HG03095 (cell line): ENCODE measurements around the gene PRODH.
A peak's percentile ranks its signal among the peaks of the same experiment; 100 is the strongest.
"Not testable (repeated sequence)": the region's sequence is repeated elsewhere in the genome, so short reads cannot be mapped to it uniquely, and the experiment has no call there.

Experiments used
- ATAC-seq: cut with Tn5 transposase; IDR thresholded peaks from one replicate; pipeline ENCODE4 v1.9.1; 2021; ENCODE audit warnings: moderate library complexity; ENCODE audit not compliant: unreplicated experiment

PRODH gene

GRCh38 chr22:18911535-18911934, 24.6 kb downstream of the PRODH start:
- ATAC-seq = not testable (repeated sequence)

GRCh38 chr22:18909556-18909955, 26.5 kb downstream of the PRODH start:
- no peak for ATAC-seq

- no peak for ATAC-seq
Measured at GRCh38 chr22:18906896-18907295, 29.2 kb downstream of the PRODH start.

DNA sequence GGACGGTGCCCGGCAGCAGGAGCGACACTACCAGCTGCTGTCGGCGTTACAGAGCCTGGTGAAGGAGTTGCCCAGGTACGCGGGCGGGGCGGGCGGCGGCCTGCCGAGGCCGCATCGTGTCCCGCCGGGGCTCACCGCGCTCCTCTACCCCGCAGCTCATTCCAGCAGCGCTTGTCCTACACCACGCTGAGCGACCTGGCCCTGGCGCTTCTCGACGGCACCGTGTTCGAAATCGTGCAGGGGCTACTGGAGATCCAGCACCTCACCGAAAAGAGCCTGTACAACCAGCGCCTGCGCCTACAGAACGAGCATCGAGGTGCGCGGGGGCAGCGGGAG, 29.7 kb downstream of the PRODH start:
- ATAC-seq = not testable (repeated sequence)

DNA sequence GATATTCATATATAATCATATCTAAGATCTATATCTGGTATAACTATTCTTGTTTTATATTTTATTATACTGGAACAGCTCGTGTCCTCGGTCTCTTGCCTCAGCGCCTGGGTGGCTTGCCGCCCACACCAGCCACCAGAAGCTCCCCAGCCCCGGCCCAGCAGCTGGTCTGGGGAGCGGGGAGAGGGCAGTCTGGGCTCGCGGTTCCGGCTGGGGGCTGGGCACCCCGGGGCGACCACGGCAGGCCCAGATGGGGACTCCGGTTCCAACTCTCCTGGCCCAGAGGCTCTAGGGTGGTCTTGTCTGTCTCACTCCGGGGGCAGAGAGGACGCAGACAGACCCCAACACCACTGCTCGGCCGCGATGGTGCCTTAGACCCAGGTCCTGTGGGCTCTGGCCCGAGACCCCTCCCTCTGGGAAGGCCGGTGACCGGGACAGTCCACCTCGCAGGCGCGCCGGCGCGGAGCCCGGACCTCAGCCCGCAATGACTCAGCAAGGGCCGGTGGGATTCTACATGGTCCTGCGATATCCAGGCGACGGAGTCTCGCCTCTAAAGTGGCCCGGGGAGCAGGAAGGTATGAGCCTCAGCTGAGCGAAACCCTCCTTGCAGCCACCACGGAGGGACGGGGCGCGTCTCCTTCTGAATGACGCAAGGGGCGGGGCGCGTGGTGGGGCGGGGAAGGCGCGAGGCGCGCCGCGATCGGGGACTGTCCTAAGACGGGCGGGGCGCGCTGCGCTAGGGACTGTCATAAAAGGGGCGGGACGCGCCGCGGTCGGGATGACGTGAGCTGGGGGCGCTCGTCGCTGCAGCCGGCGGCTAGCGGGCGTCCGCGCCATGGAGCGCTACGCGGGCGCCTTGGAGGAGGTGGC, 30.3 kb downstream of the PRODH start, which contains the start of gene DGCR6:
DGCR6 (plus strand) TSS at position 781 of the 870 bp plus-strand sequence; CDS start at position 836, 55 bp downstream.
- ATAC-seq = peak; percentile 93

- ATAC-seq = not testable (repeated sequence)
Measured at GRCh38 chr22:18896037-18896657, 39.9 kb downstream of the PRODH start.

- ATAC-seq = not testable (repeated sequence)
Measured at GRCh38 chr22:18893775-18894174, 42.3 kb downstream of the PRODH start.

GRCh38 chr22:18890510-18891192, 45.4 kb downstream of the PRODH start:
- ATAC-seq = not testable (repeated sequence)

GRCh38 chr22:18888115-18888514, 48.0 kb downstream of the PRODH start:
- no peak for ATAC-seq

GRCh38 chr22:18884465-18884864, 51.6 kb downstream of the PRODH start:
- not testable (repeated sequence) for ATAC-seq

GRCh38 chr22:18881260-18881659, 54.8 kb downstream of the PRODH start:
- not testable (repeated sequence) for ATAC-seq
